Stimulated activated CD8-positive, alpha-beta memory T cell treated with anti-CD3 and anti-CD28 coated beads, Interleukin-15, amount 100 ng/mL, for 1 hour (primary cell): ENCODE data around the gene SEMA4D.

Experiments
- DNase-seq: peaks from one replicate; pipeline ENCODE4 v3.0.0-alpha.2; 2020; ENCODE audit warnings: low read depth

The SEMA4D gene

GRCh38 chr9:89367726-89368437, 130.0 kb downstream of the SEMA4D start:
- DNase-seq, result no peak

DNA sequence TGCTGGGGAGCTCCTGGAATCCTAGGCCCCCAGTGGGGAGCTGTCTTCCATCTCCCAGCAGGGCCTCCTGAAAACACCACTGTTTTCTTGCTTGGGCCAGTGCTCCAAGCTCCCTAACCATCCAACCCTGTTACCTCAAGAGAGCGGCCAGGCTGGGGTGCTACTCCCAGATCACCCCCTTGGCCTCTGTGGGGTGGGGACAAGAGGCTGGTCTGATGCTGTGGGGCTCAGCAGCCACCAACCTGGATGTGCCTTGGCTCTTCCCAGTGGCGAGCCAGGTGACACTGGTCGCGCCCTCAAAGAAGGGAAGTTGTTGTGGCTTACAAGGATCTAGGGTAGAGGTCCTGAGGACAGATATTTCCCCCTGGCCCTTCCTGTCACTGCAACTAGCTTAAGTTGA, 130.6 kb downstream of the SEMA4D start:
- no peak for DNase-seq

- no peak for DNase-seq
These were observed 131.2 kb downstream of the SEMA4D start for GRCh38 chr9:89366711-89367110.

GRCh38 chr9:89365532-89365912, 132.4 kb downstream of the SEMA4D start:
- no peak for DNase-seq

- DNase-seq, result no peak
These were observed 133.0 kb downstream of the SEMA4D start for GRCh38 chr9:89364666-89365531.

GRCh38 chr9:89363921-89364665, 133.8 kb downstream of the SEMA4D start:
- no peak for DNase-seq

DNA sequence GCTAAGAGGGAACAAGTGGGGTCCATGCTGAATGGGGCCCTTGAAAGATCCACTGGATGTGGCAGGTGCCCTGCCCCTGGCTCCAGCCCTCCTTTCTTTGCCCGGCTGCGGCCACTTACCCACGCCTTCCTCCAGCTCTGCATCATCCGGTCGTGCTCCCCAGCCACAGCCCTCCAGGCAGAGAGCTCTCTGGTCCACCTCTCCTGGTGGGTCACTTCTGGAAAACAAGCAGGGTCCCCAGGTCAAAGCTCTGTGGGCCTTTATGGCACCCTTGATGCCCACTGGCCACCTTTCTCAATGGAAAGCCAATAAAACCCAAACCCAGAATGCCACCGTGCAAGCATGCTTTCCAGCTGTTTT, 134.6 kb downstream of the SEMA4D start:
- DNase-seq, result no peak

DNA sequence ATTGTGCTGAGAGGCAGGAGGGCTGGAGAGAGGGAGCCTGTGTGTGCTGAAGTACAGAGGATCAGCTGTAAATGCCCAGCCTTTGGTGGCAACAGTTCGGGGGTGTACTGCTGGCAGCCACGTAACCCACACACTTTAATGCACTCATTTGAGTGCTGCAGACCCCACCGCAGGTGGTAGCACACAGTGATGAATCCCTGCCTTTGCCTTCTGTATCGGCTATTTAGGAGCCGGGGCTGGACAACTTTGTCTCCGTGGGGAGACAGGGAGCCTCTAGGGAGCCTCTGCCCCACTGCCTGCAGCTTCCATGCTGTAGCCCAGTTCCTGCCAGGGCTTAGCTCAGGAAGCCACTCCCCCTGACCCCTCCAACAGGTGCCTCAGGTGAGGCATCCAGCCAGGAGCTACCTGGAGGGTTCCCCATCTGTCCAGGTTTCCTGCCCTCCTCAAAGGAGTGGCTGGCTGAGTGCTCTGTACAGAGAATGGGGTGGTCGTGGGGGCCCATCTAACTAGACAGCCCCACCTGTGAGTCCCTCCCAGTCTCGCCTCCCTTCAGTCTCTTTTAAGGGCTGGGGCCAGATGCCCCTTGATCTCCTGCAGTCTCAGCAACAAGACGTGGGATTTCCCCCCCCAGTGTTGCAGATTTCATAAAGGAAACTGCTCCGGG, 135.1 kb downstream of the SEMA4D start:
- no peak for DNase-seq

GRCh38 chr9:89361816-89362646, 135.9 kb downstream of the SEMA4D start:
- no peak for DNase-seq

- DNase-seq, result no peak
These were observed 136.9 kb downstream of the SEMA4D start for GRCh38 chr9:89361031-89361430.

- DNase-seq, result no peak
These were observed 137.4 kb downstream of the SEMA4D start for GRCh38 chr9:89360465-89360864.

GRCh38 chr9:89359751-89360261, 138.1 kb downstream of the SEMA4D start:
- no peak for DNase-seq

GRCh38 chr9:89358985-89359384, 138.9 kb downstream of the SEMA4D start:
- no peak for DNase-seq

DNA sequence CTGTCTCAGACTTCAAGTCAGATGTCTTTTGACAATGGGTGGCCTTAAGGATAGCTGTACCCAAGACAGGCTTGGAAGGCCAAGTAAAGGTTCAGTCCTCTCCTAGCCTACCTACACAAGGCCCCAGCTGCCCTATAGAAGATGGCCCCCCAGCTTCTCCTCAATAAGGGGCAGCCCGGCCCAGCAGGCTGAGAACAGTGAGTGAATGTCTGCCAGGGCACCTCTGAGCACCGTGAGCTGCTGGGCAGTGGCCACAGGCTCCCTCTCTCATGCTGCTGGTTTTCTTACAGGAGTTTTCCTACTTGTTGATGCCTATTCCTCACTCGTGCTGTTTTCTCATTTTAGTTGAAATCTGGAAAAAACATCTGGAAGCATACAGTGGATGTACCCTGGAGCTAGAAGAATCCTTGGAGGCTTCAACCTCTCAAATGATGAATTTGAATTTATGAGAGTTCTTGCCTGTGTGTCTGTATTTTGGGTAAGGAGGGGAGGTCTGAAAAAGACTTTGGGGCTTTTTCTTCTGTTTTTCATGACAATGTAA, 139.5 kb downstream of the SEMA4D start:
- DNase-seq, result no peak

- no peak for DNase-seq
These were observed 140.3 kb downstream of the SEMA4D start for GRCh38 chr9:89357331-89358197.

DNA sequence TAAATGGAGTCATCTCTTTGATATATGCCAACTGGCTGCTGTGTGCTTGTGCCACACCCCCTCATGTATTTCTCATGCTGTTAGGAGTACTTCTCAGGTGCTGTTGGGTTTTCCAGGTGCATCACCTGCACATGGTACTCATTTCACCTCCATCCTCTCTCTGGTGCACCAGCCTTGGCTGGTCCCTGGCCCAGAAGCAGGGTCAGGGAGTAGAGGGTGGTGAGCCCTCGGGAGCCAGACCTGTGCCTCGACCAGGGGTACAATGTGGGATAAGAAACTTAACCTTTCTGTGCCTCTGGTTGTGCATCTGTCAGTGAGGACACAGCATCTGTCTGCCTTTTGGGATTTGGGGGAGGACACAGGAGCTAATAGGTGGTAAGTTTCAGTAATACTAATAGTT, 141.1 kb downstream of the SEMA4D start:
- DNase-seq, result no peak

DNA sequence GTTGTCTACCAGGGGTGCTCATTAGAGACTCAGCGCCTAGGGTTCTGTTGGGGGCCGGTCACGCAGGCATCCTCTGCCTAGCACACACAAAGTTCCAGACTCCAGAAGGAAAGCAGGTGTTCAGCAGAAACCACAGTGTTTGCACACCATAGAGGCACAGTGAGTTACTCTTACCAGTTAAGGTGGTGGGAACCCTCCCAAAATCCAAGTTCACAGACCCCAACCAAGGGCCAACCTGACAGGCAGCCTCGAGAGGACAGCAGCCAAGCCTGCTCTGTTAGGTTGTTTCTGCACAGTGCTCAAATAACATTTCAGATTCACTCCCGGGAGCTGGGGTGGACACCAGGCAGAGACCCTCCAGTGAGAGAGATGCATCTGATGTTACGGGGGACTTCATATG, 143.4 kb downstream of the SEMA4D start:
- DNase-seq, result no peak

DNA sequence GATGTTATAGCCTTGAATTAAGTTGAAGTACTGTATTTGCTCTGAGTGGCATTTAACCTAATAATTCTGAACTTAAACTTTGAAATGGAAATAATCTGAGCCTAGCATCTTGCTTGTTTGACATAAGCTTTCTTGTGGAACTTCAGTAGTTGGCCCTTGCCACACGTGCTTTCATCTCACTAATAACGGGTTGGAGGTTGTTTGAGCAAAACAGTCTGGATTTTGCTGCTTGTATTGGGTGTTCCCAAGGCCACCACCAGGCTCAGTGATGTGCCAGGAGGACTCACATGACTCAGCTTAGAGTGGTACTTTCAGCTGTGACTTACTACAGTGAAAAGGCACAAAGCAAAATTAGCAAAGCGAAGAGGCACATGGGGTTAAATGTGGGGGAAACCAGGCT, 143.9 kb downstream of the SEMA4D start:
- no peak for DNase-seq

- no peak for DNase-seq
These were observed 144.9 kb downstream of the SEMA4D start for GRCh38 chr9:89352874-89353649.
